WTC11 (cell line): Measurements from ENCODE around the gene PCBP3.

Experiments
- ATF1 ChIP-seq: sonication (generic); formaldehyde crosslinking; IDR thresholded peaks from 2 replicates; pipeline ENCODE4 v1.8.1; 2023; ENCODE audit warnings: mild to moderate bottlenecking, moderate library complexity, missing genetic modification reagents
- CBFB ChIP-seq: sonication (generic); formaldehyde crosslinking; IDR thresholded peaks from 2 replicates; pipeline ENCODE4 v1.8.1; 2022; ENCODE audit warnings: mild to moderate bottlenecking, low read depth, missing genetic modification reagents
- CTCF ChIP-seq: fragments of 200-600 bp; IDR thresholded peaks from 2 replicates; pipeline ENCODE4 v1.8.0; 2022; ENCODE audit warnings: antibody characterized with exemption
- ETV6 ChIP-seq: sonication (generic); formaldehyde crosslinking; IDR thresholded peaks from 2 replicates; pipeline ENCODE4 v1.8.1; 2022; ENCODE audit warnings: mild to moderate bottlenecking, missing genetic modification reagents
- GABPB1 ChIP-seq: sonication (generic); formaldehyde crosslinking; IDR thresholded peaks from 2 replicates; pipeline ENCODE4 v1.8.1; 2023; ENCODE audit warnings: mild to moderate bottlenecking, missing genetic modification reagents
- HMGXB4 ChIP-seq: sonication (generic); formaldehyde crosslinking; IDR thresholded peaks from 2 replicates; pipeline ENCODE4 v1.8.1; 2023; ENCODE audit warnings: mild to moderate bottlenecking, moderate library complexity, missing genetic modification reagents
- MAX ChIP-seq: sonication (generic); formaldehyde crosslinking; IDR thresholded peaks from 2 replicates; pipeline ENCODE4 v1.8.0; 2022; ENCODE audit warnings: mild to moderate bottlenecking, missing genetic modification reagents
- NFE2L1 ChIP-seq: sonication (generic); formaldehyde crosslinking; IDR thresholded peaks from 2 replicates; pipeline ENCODE4 v1.8.1; 2023; ENCODE audit warnings: missing genetic modification reagents
- NR3C1 ChIP-seq: sonication (generic); formaldehyde crosslinking; conservative IDR thresholded peaks from 2 replicates; pipeline ENCODE4 v1.8.1; 2023; ENCODE audit warnings: low read depth, mild to moderate bottlenecking, missing genetic modification reagents
- RELA ChIP-seq: sonication (generic); formaldehyde crosslinking; IDR thresholded peaks from 2 replicates; pipeline ENCODE4 v1.8.1; 2022; ENCODE audit warnings: missing genetic modification reagents, mild to moderate bottlenecking, borderline replicate concordance
- USF2 ChIP-seq: sonication (generic); formaldehyde crosslinking; IDR thresholded peaks from 2 replicates; pipeline ENCODE4 v1.8.1; 2023; ENCODE audit warnings: mild to moderate bottlenecking, missing genetic modification reagents, moderate library complexity

GRCh38 chr21:45923146-45923545, 279.6 kb downstream of the PCBP3 start:
- TF ChIP-seq NR3C1 (CRISPR knock-in tag): no peak
- TF ChIP-seq USF2: no peak
- no peak for TF ChIP-seq CBFB
- peak; percentile 84 for TF ChIP-seq CTCF
- peak; percentile 48; the same call in 1 of the 2 replicates for TF ChIP-seq MAX
- TF ChIP-seq RELA (CRISPR knock-in tag): no peak
- no peak for TF ChIP-seq ATF1 (CRISPR knock-in tag)
- TF ChIP-seq ETV6 (CRISPR knock-in tag): no peak
- no peak for TF ChIP-seq HMGXB4 (CRISPR knock-in tag)
- no peak for TF ChIP-seq NFE2L1
- TF ChIP-seq GABPB1: no peak
